Measurements from ENCODE around the gene RAB3A. TPM values are rescaled to one million over a fixed set of nuclear protein-coding genes. Genes with fewer than 3 reads are reported as not detected.
A peak's percentile ranks its signal among the peaks of the same experiment; 100 is the strongest.
"Not testable (repeated sequence)": the region's sequence is repeated elsewhere in the genome, so short reads cannot be mapped to it uniquely, and the experiment has no call there.

Gene RAB3A
- total RNA-seq, 1 experiment from 2014 or later: 1.2 TPM

DNA sequence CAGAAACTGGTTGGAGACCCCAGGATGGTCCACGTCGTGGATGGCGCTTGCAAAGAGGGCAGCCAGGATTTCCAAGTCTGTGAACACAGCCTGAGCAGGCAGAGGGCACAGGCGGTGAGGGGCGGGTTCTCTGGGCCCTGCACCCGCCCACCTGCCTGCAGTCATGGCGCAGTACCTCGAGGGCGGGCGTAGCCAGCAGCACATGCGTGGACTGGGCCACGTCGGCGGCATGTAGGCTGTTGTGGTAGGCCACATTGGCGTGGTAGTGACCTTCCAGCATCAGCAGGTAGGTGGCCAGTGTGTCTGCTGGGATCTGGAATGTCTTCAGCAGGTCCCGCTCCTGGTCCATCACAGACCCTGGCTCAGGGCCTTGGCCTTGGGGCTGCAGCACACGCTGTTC, 14.3 kb upstream of the RAB3A start:
- no peaks in the 10 kb centered on the region for H3K36me3 ChIP-seq
- H3K27me3 ChIP-seq (replicated peaks): 0 out of 2 replicates have a peak, but pooled peaks cover 2% of the 10 kb centered on the region
- no peak for DNase-seq (ENCODE audit: low read depth in 1 of 2, low spot score in 2 of 2)
- no peak overlapping the region for H3K4me3 ChIP-seq
- no peaks in the 10 kb centered on the region for H3K9me3 ChIP-seq (replicated peaks)
- no peak overlapping the region for H3K27ac ChIP-seq
- H3K4me1 ChIP-seq (replicated peaks): no peaks in the 10 kb centered on the region

DNA sequence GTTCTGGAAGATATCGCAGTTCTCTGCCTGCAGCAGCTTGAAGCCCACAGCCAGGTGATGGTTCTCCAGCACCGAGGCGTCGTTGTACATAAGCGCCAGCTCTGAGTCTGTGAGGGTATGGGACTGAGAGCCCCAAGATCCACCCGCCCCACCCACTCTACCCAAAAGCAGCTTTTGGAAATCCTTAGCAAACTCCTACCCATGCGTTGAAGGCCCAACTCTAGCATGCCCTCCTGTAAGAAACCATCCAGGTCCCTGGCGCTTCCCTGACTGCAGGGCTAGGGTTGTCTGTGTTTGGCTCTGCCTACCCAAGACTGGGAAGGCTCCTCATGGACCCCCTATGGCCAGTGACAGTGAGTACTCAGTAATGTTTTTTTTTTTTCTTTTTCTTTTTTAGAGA, 12.9 kb upstream of the RAB3A start:
- H3K27ac ChIP-seq: no peak overlapping the region

DNA sequence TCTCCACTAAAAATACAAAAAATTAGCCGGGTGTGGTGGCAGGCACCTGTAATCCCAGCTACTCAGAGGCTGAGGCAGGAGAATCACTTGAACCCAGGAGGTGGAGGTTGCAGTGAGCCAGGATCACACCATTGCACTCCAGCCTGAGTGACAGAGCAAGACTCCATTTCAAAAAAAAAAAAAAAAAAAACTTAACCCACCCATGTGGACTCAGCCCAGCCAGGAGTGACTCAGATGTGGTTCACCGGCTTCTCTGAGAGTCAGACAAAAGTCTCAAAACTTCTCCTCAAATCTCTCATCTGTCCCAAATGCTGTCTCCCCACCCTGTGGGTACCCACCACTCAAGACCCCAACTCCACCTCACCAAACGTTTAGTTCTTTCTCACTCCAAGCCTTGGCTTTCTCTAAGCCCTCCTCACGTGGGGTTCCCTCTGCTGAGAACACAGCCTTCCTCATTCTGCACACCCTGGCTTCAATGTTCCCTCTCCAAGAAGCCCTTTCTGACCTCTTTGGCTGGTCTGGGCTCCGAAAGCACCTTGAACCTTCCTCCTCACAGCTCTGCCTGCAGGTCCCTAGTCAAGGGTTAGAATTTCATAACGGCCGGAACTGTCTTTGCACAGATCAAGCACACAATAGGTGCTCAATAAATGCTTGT, 11.1 kb upstream of the RAB3A start:
- no peak overlapping the region for H3K4me3 ChIP-seq
- H3K4me1 ChIP-seq (replicated peaks): no peaks in the 10 kb centered on the region
- H3K27me3 ChIP-seq (replicated peaks): 0 out of 2 replicates have a peak, but pooled peaks cover 1% of the 10 kb centered on the region
- no peak overlapping the region for H3K27ac ChIP-seq
- no peaks in the 10 kb centered on the region for H3K9me3 ChIP-seq (replicated peaks)
- no peak for DNase-seq (ENCODE audit: low read depth in 1 of 2, low spot score in 2 of 2)
- H3K36me3 ChIP-seq: no peaks in the 10 kb centered on the region

More for the DNA sequence above, 12.9 kb upstream of the RAB3A start:
- DNase-seq (ENCODE audit: low read depth in 1 of 2, low spot score in 2 of 2): no peak
- no peaks in the 10 kb centered on the region for H3K4me1 ChIP-seq (replicated peaks)
- H3K36me3 ChIP-seq: no peaks in the 10 kb centered on the region
- H3K9me3 ChIP-seq (replicated peaks): no peaks in the 10 kb centered on the region
- 0 out of 2 replicates have a peak, but pooled peaks cover 2% of the 10 kb centered on the region for H3K27me3 ChIP-seq (replicated peaks)
- no peak overlapping the region for H3K4me3 ChIP-seq

DNA sequence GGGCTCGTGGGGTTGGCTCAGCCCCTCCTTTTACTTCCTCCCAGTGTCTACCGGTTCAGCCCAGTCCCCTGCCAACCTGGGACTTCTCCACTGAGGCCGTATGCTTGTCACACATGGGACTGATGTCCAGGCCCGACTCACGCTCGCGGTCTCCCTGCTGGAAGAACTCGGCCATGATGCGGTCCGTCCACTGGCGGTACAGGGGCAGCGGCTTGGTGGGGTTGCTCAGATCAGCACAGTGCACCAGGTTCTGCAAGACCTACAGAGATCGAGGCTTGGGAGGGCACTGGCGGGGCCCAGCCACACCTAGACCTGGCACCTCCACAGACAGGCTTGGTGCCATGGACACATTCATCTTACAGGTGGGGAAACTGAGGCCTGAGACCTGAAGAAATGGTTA, 7.8 kb upstream of the RAB3A start:
- no peaks in the 10 kb centered on the region for H3K9me3 ChIP-seq (replicated peaks)
- H3K4me1 ChIP-seq (replicated peaks): 0 out of 2 replicates have a peak, but pooled peaks cover 5% of the 10 kb centered on the region
- H3K36me3 ChIP-seq: no peaks in the 10 kb centered on the region
- no peak overlapping the region for H3K4me3 ChIP-seq
- H3K27me3 ChIP-seq (replicated peaks): no peaks in the 10 kb centered on the region
- DNase-seq (ENCODE audit: low read depth in 1 of 2, low spot score in 2 of 2): no peak
- H3K27ac ChIP-seq: no peak overlapping the region

DNA sequence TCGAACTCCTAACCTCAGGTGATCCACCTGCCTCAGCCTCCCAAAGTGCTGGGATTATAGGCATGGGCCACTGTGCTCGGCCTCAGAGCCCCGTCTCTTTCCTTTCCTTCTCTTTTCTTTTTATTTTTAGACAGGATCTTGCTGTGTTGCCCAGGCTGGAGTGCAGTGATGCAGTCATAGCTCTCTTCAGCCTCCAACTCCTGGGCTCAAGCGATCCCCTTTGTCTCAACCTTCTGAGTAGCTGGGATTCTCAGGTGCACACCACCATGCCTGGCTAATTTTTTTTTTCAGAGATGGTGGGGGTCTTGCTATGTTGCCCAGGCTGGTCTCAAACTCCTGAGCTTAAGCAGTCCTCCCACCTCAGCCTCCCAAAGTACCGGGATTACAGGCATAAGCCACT, 6.1 kb upstream of the RAB3A start:
- not testable (repeated sequence) for H3K36me3 ChIP-seq; H3K4me3 ChIP-seq; H3K9me3 ChIP-seq (replicated peaks); H3K27ac ChIP-seq; DNase-seq (ENCODE audit: low read depth in 1 of 2, low spot score in 2 of 2); H3K27me3 ChIP-seq (replicated peaks)
- peaks cover 12% of the 10 kb centered on the region for H3K4me1 ChIP-seq (replicated peaks)

DNA sequence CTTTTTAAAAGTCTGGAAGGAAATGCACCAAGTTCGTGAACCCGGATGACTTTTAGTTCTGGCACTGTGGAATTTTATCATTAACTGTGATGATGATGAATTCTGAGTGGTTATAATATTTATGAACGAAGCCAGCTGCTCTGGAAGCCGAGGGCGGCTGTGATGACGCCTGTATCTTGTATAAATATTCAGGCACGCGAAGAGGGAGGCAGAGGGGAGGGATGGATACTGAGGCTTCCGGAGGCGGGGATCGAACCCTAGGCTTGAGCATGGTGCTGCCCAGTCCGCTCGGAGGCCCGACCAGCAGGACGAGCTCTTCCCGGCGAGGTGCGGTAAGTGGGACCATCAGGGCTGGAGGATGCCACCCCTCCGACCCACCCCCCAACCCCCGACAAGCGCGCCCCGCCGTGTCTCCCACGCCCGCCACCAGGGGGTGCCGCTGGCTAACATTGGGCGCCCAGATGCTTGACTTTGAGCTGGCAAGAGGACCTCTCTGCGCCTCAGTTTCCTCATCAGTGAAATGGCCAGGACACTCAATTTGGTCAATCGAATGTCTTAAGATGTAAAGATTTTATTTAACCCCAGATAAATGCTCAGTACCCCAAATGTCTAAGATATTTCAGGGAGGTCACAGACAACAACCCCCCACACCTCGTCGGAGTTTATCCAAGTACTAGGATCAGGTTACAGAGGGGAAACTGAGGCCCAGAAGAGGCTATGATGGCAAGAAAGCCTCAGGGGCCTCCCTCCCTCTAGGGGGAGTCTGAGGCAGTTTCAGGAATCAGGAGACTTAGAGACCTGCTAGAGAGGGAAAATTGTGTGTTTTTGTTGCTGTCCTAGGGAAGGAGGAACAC, 4.5 kb upstream of the RAB3A start:
- peaks cover 16% of the 10 kb centered on the region for H3K4me1 ChIP-seq (replicated peaks)
- no peaks in the 10 kb centered on the region for H3K27me3 ChIP-seq (replicated peaks)
- H3K36me3 ChIP-seq: no peaks in the 10 kb centered on the region
- H3K27ac ChIP-seq: no peak overlapping the region
- H3K4me3 ChIP-seq: no peak overlapping the region
- no peaks in the 10 kb centered on the region for H3K9me3 ChIP-seq (replicated peaks)
- peak in 1 of 2 experiments; percentile 42 for DNase-seq (ENCODE audit: low read depth in 1 of 2, low spot score in 2 of 2)

DNA sequence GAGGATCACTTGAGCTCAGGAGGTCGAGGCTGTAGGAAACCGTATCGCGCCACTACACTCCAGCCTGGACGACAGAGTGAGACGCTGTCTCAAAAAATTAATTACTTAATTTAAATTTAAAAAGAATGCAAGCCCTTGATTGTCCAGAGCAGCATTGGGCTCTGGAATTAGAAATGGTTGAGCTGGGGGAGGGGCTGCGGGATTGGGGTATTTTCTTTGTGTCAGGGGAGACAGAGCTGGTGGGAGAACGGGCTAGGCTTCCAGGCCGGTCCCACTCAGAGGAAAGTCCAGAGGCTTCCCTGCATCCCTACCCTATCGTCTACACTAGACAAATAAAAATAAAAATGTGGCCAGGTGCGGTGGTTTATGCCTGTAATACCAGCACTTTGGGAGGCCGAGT, 2.2 kb upstream of the RAB3A start:
- H3K4me1 ChIP-seq (replicated peaks): peaks cover 23% of the 10 kb centered on the region
- H3K27me3 ChIP-seq (replicated peaks): no peaks in the 10 kb centered on the region
- H3K9me3 ChIP-seq (replicated peaks): no peaks in the 10 kb centered on the region
- no peak for DNase-seq (ENCODE audit: low read depth in 1 of 2, low spot score in 2 of 2)
- H3K4me3 ChIP-seq: no peak overlapping the region
- no peak overlapping the region for H3K27ac ChIP-seq
- H3K36me3 ChIP-seq: no peaks in the 10 kb centered on the region

DNA sequence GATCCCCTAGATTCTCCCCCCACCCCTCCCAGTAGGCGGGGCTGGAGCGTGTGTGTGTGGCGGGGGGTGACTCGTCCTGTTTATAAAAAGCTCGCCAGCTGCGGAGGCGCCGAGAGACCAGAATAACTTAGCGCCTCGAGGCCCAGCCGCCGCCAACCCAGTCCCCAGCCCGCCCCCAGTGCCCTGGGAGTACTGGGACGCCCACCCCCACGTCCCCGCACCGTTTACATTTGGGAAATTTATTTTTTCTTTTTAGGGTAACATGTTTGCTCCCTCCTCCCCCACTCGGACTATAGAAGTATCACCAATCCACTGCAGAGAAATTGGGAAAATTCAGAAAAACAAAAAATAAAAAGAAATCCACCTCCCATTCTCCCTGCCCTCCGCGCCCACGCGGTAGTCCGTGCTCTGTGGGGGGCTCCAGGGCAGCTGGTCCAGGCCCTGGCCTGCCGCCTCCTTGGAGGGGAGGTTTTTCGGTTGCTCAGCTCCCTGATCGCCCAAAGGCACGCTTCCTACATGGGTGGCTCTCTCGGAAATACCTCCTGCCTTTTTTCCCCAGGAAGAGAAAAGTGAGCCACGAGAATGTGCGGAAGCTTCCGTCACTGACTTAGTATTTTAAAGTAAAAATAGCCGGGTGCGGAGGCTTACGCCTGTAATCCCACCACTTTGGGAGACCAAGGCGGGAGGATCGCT, 1.5 kb upstream of the RAB3A start:
- Histone ChIP-seq H3K36me3 (no peaks in the 10 kb centered on the region), H3K27me3 (replicated peaks) (no peaks in the 10 kb centered on the region), H3K4me1 (replicated peaks) (peaks cover 23% of the 10 kb centered on the region), H3K4me3 (peak overlapping the region; percentile 41), H3K27ac (peak overlapping the region; percentile 65), H3K9me3 (replicated peaks) (no peaks in the 10 kb centered on the region)
- peak in 1 of 2 experiments; percentile 77 for DNase-seq (ENCODE audit: low read depth in 1 of 2, low spot score in 2 of 2)

DNA sequence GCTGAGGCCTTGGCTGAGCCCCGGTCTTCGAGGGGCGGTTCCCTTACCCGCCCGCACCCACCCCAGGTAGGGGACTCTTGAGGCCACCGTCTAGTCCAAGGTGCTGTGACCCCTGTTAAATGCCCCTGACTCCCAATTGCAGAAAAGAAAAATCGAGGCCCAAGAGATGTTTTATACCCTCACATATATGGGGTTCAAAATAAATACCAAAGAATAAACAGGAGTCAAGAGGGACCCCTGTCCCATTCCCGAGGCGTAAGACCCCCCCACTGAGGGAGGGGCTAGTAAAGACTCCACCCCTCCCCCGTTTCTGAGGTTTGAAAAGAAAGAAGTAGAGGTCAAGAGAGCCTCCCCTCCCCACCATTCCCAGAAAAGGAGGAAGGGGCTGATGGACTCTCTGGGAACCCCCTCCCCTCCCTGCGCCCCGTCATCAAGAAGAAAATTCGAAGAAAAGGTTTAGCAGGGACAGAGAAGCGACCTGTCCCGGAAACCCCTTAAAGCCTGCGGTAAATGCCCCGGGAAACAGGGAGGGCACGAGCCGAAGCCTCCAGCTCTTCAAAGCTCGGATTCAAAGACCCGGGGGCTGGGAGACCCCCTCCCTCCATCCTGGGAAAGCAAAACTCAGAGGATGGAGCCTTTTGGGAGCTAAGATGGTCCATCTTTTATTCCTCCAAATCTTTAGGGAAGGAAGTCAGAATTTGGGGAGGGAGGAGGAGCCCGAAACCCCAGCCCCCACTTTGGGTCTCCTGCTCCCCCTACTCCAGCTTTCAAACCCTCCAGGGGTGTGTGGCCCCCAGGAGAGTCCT, 755 bp upstream of the RAB3A start:
- Histone ChIP-seq H3K27me3 (replicated peaks) (no peaks in the 10 kb centered on the region), H3K9me3 (replicated peaks) (no peaks in the 10 kb centered on the region), H3K4me1 (replicated peaks) (peaks cover 23% of the 10 kb centered on the region), H3K4me3 (peak overlapping the region; percentile 41), H3K36me3 (no peaks in the 10 kb centered on the region), H3K27ac (peak overlapping the region; percentile 65)
- no peak for DNase-seq (ENCODE audit: low read depth in 1 of 2, low spot score in 2 of 2)

DNA sequence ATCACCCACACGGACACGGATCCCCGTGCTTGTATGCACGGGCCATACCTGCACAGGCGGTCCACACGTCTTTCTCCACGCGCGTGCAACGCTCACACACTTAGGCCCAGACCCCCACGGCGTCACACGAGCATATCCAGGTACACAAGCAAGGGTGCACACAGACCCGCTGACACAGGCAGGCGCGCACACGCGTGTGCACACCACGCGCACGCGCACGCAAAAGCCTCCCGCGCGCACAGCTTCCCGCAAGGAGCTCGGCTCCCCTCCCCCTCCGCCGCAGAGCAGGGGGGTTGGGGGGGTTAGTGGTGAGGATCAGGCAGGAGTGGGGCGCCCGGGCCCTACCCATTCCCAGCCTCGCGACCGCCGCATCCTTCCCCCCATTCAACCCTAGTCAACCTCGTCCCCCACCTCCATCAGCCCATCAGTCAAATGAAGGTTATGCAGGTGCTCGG, 407 bp downstream of the RAB3A start:
- no peak overlapping the region for H3K27ac ChIP-seq
- H3K4me1 ChIP-seq (replicated peaks): peaks cover 23% of the 10 kb centered on the region
- H3K27me3 ChIP-seq (replicated peaks): no peaks in the 10 kb centered on the region
- no peak for DNase-seq (ENCODE audit: low read depth in 1 of 2, low spot score in 2 of 2)
- H3K9me3 ChIP-seq (replicated peaks): no peaks in the 10 kb centered on the region
- no peaks in the 10 kb centered on the region for H3K36me3 ChIP-seq
- H3K4me3 ChIP-seq: peak overlapping the region; percentile 45

DNA sequence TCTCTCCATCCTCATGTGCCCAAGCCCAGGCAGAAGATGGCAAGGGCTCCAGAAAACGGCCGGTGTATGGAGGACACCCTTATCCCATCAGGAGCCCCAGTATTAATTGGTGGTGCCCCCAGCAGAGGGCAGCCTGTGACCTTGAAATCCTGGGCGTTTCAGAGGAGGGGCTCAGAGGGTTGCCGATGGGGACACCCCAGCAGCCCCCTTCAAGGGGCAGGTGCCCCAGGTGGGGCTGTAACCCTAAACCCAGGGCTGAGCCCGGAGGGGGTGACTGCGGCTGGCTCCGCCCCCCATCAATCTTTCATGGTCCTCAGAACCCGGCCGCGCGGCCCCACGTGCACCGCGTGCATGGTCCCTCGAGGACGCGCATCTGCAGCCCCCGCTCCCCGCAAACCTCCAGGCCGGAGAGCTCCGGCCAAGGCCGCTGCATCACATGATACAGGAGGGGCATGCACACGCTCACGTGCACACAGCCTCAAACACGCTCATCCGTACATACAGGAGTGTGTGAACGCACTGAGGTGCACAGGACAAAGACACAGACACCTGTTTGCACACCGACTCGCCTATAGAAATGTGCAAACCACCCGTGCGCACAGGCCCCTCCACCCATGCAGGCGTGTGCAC, 949 bp downstream of the RAB3A start:
- Histone ChIP-seq H3K27me3 (replicated peaks) (no peaks in the 10 kb centered on the region), H3K36me3 (no peaks in the 10 kb centered on the region), H3K4me1 (replicated peaks) (peaks cover 20% of the 10 kb centered on the region), H3K9me3 (replicated peaks) (no peaks in the 10 kb centered on the region), H3K27ac (no peak overlapping the region), H3K4me3 (peak overlapping the region; percentile 45)
- DNase-seq (ENCODE audit: low read depth in 1 of 2, low spot score in 2 of 2): no peak

DNA sequence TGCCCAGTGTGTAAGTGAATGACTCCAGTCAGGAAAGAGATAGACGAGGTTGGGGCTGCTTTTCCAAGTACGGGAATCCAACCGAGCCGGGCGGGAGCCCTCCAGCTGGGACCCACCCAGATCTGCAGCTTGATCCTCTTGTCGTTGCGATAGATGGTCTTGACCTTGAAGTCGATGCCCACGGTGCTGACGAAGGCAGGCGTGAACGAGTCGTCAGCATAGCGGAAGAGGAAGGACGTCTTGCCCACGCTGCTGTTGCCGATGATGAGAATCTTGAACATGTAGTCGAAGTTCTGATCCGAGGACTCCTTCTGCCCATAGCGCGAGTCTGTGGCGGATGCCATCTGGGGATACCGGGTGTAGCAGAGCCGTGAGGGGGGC, 1.5 kb downstream of the RAB3A start:
- H3K36me3 ChIP-seq: no peaks in the 10 kb centered on the region
- H3K4me3 ChIP-seq: no peak overlapping the region
- H3K4me1 ChIP-seq (replicated peaks): peaks cover 18% of the 10 kb centered on the region

DNA sequence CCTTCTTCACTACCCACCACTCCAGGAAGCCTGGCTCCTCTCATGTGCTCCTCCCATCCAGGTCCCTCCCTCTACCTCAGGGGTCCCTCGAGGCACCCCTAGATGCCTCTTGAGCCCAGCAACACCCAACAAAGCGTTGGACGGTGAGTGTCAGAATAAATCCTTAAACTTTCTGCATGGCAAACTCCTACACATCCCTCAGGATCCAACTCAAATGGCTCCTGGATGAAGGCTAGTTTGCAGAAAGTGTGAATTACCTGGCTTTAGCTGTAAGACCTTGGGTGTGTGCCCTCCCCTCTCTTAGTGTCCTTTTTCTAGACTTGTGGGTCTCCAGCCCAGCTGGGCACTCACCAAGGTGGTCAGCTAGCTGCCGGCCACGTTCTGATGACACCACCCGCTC, 5.5 kb downstream of the RAB3A start:
- no peak for DNase-seq (ENCODE audit: low read depth in 1 of 2, low spot score in 2 of 2)
- H3K4me1 ChIP-seq (replicated peaks): peaks cover 16% of the 10 kb centered on the region
- H3K36me3 ChIP-seq: peaks cover 9% of the 10 kb centered on the region
- no peak overlapping the region for H3K27ac ChIP-seq
- no peaks in the 10 kb centered on the region for H3K27me3 ChIP-seq (replicated peaks)
- H3K4me3 ChIP-seq: no peak overlapping the region
- no peaks in the 10 kb centered on the region for H3K9me3 ChIP-seq (replicated peaks)

More for the DNA sequence above, 1.5 kb downstream of the RAB3A start:
- Histone ChIP-seq H3K27ac (no peak overlapping the region), H3K27me3 (replicated peaks) (no peaks in the 10 kb centered on the region), H3K9me3 (replicated peaks) (no peaks in the 10 kb centered on the region)
- no peak for DNase-seq (ENCODE audit: low read depth in 1 of 2, low spot score in 2 of 2)
